Measurements from ENCODE around the gene CHD6.

Gene CHD6

GRCh38 chr20:41366546-41367392 lies 251.4 kb downstream of the CHD6 start, which contains the start of gene EMILIN3:
TSS of gene EMILIN3 (minus strand) at chr20:41366818. CDS start at chr20:41366634, 184 bp downstream.
- DNase-seq (ENCODE audit: low read depth): no peak

GRCh38 chr20:41365777-41366545 lies 252.2 kb downstream of the CHD6 start:
- no peak for DNase-seq (ENCODE audit: low read depth)

GRCh38 chr20:41364967-41365765 lies 253.0 kb downstream of the CHD6 start:
- no peak for DNase-seq (ENCODE audit: low read depth)

GRCh38 chr20:41364236-41364855 lies 253.8 kb downstream of the CHD6 start:
- no peak for DNase-seq (ENCODE audit: low read depth)

GRCh38 chr20:41363601-41364000 lies 254.6 kb downstream of the CHD6 start:
- DNase-seq (ENCODE audit: low read depth): no peak

- DNase-seq (ENCODE audit: low read depth): no peak
Measured at GRCh38 chr20:41362748-41363140, 255.4 kb downstream of the CHD6 start.

GRCh38 chr20:41361757-41362747 lies 256.1 kb downstream of the CHD6 start:
- DNase-seq (ENCODE audit: low read depth): no peak

GRCh38 chr20:41360831-41361756 lies 257.1 kb downstream of the CHD6 start:
- DNase-seq (ENCODE audit: low read depth): no peak

- DNase-seq (ENCODE audit: low read depth): no peak
Measured at GRCh38 chr20:41359541-41360011, 258.6 kb downstream of the CHD6 start.

- no peak for DNase-seq (ENCODE audit: low read depth)
Measured at GRCh38 chr20:41358717-41359116, 259.5 kb downstream of the CHD6 start.

GRCh38 chr20:41358230-41358629 lies 259.9 kb downstream of the CHD6 start:
- DNase-seq (ENCODE audit: low read depth): no peak

- DNase-seq (ENCODE audit: low read depth): no peak
Measured at GRCh38 chr20:41357424-41358163, 260.6 kb downstream of the CHD6 start.

GRCh38 chr20:41356951-41357350 lies 261.2 kb downstream of the CHD6 start:
- DNase-seq (ENCODE audit: low read depth): no peak

GRCh38 chr20:41355598-41356203 lies 262.5 kb downstream of the CHD6 start:
- no peak for DNase-seq (ENCODE audit: low read depth)

GRCh38 chr20:41355192-41355591 lies 263.0 kb downstream of the CHD6 start:
- DNase-seq (ENCODE audit: low read depth): no peak

GRCh38 chr20:41353530-41353929 lies 264.6 kb downstream of the CHD6 start:
- DNase-seq (ENCODE audit: low read depth): no peak

GRCh38 chr20:41352666-41353065 lies 265.5 kb downstream of the CHD6 start:
- DNase-seq (ENCODE audit: low read depth): no peak

GRCh38 chr20:41352106-41352505 lies 266.1 kb downstream of the CHD6 start:
- DNase-seq (ENCODE audit: low read depth): no peak

Measured in stimulated activated CD8-positive, alpha-beta memory T cell treated with anti-CD3 and anti-CD28 coated beads, Interleukin-15, amount 100 ng/mL, for 24 hours (primary cell).